Psoas muscle (tissue), 8 donors: ENCODE measurements around the gene GPC6. TPM values are rescaled to one million over a fixed set of nuclear protein-coding genes. Genes with fewer than 3 reads are reported as not detected.

Experiments
- ATAC-seq, 4 donors: fragments of 200-7000 bp; cut with Tn5 transposase; one replicate each; pipeline ENCODE4 v1.9.1; 2020; ENCODE audit warnings: moderate library complexity in 3 of 4, mild to moderate bottlenecking in 2 of 4
- DNase-seq, 2 donors: peaks; one replicate each; pipeline ENCODE4 v3.0.0-alpha.2; 2020
- H3K27ac ChIP-seq: fragments of 200-600 bp; one replicate; pipeline ENCODE4 v1.8.0; 2022
- H3K27me3 ChIP-seq, 3 donors: fragments of 200-600 bp in 1 of 3; one replicate each; pipeline versions ENCODE4 v1.6.1 to v1.8.0; 2013 to 2022; ENCODE audit warnings: low read length in 2 of 3, mild to moderate bottlenecking in 2 of 3, moderate library complexity in 1 of 3; ENCODE audit not compliant: insufficient read depth in 3 of 3
- H3K36me3 ChIP-seq, 2 donors: fragments of 200-600 bp in 1 of 2; one replicate each; pipeline versions ENCODE4 v1.6.1 to v1.8.0; 2013 to 2022; ENCODE audit warnings: low read depth in 1 of 2, mild to moderate bottlenecking in 1 of 2, moderate library complexity in 1 of 2; ENCODE audit not compliant: insufficient read depth in 1 of 2
- H3K4me1 ChIP-seq: fragments of 200-600 bp; one replicate; pipeline ENCODE4 v1.8.0; 2022
- H3K4me3 ChIP-seq: fragments of 200-600 bp; one replicate; pipeline ENCODE4 v1.8.0; 2022; ENCODE audit warnings: mild to moderate bottlenecking
- H3K9me3 ChIP-seq: fragments of 200-600 bp; one replicate; pipeline ENCODE4 v1.8.0; 2022
- WGBS, 3 donors: extraction: QIAGEN DNeasy Blood & Tissue Kit; methylation state at CpG; one replicate each; pipeline versions ENCODE4 v1.1.6 to v1.1.7; 2013; 5-methylcytosine and 5-hydroxymethylcytosine counted together
- intact Hi-C, 2 donors: fragments of 100-400 bp; cut with DNase I; formaldehyde crosslinking; loops; one replicate each; pipeline versions ENCODE4 v1.11.0 to v1.14.2; 2022
- polyA plus RNA-seq, 3 donors: library from polyadenylated mRNA; stranded (reverse); fragments of 200-250 nt; gene quantifications; one replicate each; pipeline ENCODE4 v1.2.3, GENCODE V29; 2013
- total RNA-seq, 4 donors: library from RNA; stranded (reverse); fragmentation: NEBNext Ultra II Directional in 2 of 4; extraction: Animal tissue kit (Norgen Biotek cat#: 25700) in 2 of 4; gene quantifications; one replicate each; pipeline versions ENCODE4 v1.2.1 to v1.2.4, GENCODE V29; 2021 to 2023
- TF ChIP-seq, protein P1 (sequence below): fragments of 200-600 bp; IDR thresholded peaks from one replicate; pipeline ENCODE4 v1.8.0; 2022; ENCODE audit warnings: antibody characterized with exemption
- donor health status: healthy with polysubstance abuse.
- donor health status: DM: no; HTN: no; CAD: no; lungs with moderate emphysema.
- donor health status: Bipolar disorder and iron deficiency.
- donor health status: healthy.
- donor health status: DM: yes; HTN: yes; CAD: no.
- donor health status: DM: no; HTN: no; CAD: no.
- donor health status: DM: no; HTN: no; CAD: no.
- donor health status: DM: yes; HTN: yes; CAD: no.

Gene GPC6
- total and polyA plus RNA-seq, 7 donors: 0.07 to 3.7 (median 0.57) TPM

DNA sequence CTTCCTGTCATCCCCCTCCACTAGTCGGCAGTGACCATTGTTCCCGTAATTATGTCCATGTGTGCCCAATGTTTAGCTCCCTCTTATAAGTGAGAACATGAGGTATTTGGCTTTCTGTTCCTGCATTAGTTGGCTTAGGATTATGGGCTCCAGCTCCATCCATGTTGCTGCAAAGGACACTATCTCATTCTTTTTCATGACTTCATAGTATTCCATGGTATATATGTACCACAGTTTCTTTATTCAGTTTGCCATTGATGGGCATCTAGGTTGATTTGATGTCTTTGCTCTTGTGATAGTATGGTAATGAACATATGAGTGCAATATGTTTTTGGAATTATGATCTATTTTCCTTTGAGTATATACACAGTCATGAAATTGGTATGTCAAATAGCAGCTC lies 730.8 kb downstream of the GPC6 start:
- H3K36me3 ChIP-seq: no peaks in the 10 kb centered on the region
- no peak overlapping the region for H3K27ac ChIP-seq
- TF ChIP-seq, protein P1, sequence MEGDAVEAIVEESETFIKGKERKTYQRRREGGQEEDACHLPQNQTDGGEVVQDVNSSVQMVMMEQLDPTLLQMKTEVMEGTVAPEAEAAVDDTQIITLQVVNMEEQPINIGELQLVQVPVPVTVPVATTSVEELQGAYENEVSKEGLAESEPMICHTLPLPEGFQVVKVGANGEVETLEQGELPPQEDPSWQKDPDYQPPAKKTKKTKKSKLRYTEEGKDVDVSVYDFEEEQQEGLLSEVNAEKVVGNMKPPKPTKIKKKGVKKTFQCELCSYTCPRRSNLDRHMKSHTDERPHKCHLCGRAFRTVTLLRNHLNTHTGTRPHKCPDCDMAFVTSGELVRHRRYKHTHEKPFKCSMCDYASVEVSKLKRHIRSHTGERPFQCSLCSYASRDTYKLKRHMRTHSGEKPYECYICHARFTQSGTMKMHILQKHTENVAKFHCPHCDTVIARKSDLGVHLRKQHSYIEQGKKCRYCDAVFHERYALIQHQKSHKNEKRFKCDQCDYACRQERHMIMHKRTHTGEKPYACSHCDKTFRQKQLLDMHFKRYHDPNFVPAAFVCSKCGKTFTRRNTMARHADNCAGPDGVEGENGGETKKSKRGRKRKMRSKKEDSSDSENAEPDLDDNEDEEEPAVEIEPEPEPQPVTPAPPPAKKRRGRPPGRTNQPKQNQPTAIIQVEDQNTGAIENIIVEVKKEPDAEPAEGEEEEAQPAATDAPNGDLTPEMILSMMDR: no peak
- intact Hi-C loops: no loop called here
- H3K27me3 ChIP-seq: peaks cover 0 to 2% (median 0%) of the 10 kb centered on the region in 3 donors
- 98 to 100% (median 98%) methylated on average over 2 of the region's 2 CpGs for WGBS, 3 donors
- no peak for ATAC-seq
- H3K9me3 ChIP-seq: no peaks in the 10 kb centered on the region
- no peak for DNase-seq
- H3K4me1 ChIP-seq: no peaks in the 10 kb centered on the region
- H3K4me3 ChIP-seq: no peak overlapping the region

DNA sequence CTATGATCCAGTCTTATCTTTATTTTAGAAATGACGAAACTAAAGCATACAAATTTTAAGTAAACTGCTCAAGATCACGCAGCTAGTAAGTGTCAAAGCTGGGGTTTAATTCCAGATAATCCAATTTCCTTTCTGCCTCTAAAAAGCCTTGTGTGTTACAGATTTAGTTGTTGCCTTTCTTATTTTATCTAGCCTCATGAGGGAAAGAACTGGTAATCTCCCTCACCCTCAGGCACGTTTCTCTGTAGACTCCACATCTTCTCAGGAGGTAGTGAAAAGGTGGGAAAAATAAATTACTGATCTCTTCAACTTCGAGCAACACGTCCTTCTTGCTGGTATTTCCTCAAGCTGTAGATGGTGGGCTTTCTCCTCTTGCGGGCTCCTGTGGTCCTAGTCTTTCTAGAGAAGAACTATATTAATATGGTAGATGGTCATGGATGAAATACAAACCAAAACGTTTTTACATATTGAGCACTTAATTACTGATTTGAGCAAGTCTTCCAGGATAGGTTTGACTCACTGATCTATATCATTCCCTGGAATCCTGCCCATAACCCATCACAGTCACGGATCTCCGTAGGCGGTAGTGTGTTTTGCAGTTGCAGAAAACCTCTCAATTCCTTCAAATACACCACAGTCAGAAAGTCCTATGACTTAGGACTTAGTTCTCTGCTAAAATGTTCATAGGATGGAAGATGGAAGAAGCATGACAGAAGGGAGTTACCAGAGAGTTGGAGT lies 733.4 kb downstream of the GPC6 start:
- Histone ChIP-seq H3K27ac (no peak overlapping the region), H3K4me1 (no peaks in the 10 kb centered on the region), H3K36me3 (no peaks in the 10 kb centered on the region), H3K9me3 (no peaks in the 10 kb centered on the region), H3K27me3 (peaks cover 0 to 2% (median 0%) of the 10 kb centered on the region in 3 donors), H3K4me3 (no peak overlapping the region)
- intact Hi-C loops: no loop called here
- DNase-seq (no peak), ATAC-seq (no peak)
- TF ChIP-seq, protein P1: no peak
- WGBS, 3 donors: 86 to 88% (median 87%) methylated on average over 10 of the region's 10 CpGs

DNA sequence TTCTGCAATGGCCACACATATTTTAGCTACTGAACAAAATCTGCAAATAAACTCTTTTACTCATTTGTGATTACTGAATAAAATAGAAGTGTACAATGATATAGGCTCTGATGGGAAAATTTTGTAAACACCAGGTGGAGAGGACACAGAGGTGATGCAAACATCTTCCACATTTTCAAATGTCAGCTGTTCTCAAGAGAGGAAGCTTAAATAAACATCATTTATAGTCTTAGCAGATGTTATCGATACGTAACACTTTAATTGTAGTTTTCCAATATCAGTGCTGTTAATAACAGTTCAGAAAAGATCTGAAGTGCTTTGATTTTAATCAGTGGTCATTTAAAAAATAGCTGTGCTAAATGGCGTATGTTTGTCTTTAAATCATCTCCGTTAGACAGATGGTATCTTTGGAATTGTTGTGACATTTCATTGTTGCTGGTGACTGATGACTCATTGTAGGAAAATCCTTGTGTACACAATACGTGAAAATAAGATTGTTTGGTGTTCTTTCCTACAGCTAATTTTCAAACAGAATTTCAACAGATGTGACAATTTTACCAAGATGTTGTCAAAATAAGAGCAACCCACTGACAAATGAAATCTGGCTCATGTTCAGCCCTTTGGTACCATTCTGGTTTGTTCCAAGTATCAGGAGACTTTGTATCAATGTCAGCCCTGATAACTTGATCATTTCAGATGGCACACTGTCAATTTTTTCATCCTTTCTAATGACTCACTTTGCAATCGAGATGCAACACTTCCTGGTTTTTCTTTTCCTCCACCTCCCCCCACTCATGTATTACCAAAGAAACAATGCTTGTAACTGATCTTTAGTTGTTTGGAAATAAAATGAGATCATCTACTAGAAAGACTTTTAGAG lies 736.9 kb downstream of the GPC6 start:
- no peak overlapping the region for H3K27ac ChIP-seq
- TF ChIP-seq, protein P1: no peak
- intact Hi-C loops: no loop called here
- H3K4me1 ChIP-seq: no peaks in the 10 kb centered on the region
- DNase-seq (no peak), ATAC-seq (no peak)
- no peak overlapping the region for H3K4me3 ChIP-seq
- H3K27me3 ChIP-seq: no peaks in the 10 kb centered on the region
- H3K9me3 ChIP-seq: no peaks in the 10 kb centered on the region
- no peaks in the 10 kb centered on the region for H3K36me3 ChIP-seq
- WGBS, 3 donors: 30 to 37% (median 36%) methylated on average over 6 of the region's 6 CpGs

DNA sequence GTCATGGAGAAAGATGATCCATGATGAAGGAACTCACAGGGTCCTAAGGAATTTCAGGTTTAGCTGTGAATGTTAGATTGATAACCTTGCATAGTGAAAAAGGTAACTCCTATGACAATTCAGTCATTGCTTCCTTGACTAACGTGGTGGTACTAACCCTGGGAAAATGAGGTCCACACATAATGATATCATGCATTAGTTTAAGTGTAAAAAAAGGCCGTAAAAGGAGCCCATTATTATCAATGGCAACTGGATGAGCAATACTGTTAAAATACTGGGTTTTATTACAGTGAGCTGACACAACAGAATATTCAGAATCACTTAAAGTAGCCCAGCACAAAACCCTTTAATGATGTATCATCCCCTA lies 737.5 kb downstream of the GPC6 start:
- TF ChIP-seq, protein P1: no peak
- no peak for ATAC-seq
- intact Hi-C loops: no loop called here

More for the DNA sequence above, 737.5 kb downstream of the GPC6 start:
- no peaks in the 10 kb centered on the region for H3K27me3 ChIP-seq
- no peaks in the 10 kb centered on the region for H3K4me1 ChIP-seq
- WGBS, 3 donors: 64 to 77% (median 68%) methylated on average over 2 of the region's 2 CpGs
- no peaks in the 10 kb centered on the region for H3K9me3 ChIP-seq
- H3K4me3 ChIP-seq: no peak overlapping the region
- no peak overlapping the region for H3K27ac ChIP-seq
- no peaks in the 10 kb centered on the region for H3K36me3 ChIP-seq
- no peak for DNase-seq
